Endothelial cell of umbilical vein (primary cell): ENCODE data around the gene DGKI.

Experiments used
- MYC ChIP-seq: IDR thresholded peaks from one replicate; pipeline ENCODE4 v1.6.1; 2011; ENCODE audit warnings: mild to moderate bottlenecking, low read depth, low read length
- TF ChIP-seq, protein P1 (sequence below), 2 donors: IDR thresholded peaks; 1 replicate in 1 of 2; 2 replicates in 1 of 2; pipeline ENCODE4 v1.5.1; 2011; ENCODE audit warnings: low read length in 2 of 2, mild to moderate bottlenecking in 2 of 2, moderate library complexity in 2 of 2, control low read depth in 1 of 2, inconsistent platforms in 1 of 2, low read depth in 1 of 2; ENCODE audit not compliant: insufficient read depth in 1 of 2; ENCODE audit errors: extremely low read depth in 1 of 2

DNA sequence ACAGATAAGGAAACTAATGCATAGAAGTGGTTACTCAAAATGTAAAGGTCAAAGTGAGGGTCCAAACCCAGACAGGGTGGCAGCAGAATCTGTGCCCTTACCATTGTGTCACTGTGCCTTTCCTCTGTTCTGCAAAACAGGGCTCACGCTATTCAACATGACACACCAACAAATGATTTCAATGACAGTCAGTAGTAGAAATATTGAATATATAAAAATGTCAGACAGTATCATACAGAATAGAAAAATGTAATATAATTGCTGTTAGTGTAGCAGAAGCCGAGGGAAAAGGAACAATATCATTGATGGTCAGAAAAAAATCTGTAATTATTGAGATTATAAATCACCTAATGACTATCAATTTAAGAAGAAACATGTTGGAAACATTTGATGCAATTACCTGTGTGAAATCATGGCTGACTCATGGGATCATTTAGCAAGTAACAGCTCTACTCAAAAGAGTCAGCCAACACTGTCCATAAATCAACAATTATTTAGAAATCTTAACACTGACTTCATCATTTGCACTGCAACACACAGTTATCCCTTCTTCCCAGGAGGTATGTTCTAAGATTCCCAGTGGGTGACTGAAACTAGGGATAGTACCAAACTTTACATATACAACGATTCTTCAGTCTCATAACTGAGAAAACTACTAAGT, 198.7 kb downstream of the DGKI start:
- TF ChIP-seq, protein P1, sequence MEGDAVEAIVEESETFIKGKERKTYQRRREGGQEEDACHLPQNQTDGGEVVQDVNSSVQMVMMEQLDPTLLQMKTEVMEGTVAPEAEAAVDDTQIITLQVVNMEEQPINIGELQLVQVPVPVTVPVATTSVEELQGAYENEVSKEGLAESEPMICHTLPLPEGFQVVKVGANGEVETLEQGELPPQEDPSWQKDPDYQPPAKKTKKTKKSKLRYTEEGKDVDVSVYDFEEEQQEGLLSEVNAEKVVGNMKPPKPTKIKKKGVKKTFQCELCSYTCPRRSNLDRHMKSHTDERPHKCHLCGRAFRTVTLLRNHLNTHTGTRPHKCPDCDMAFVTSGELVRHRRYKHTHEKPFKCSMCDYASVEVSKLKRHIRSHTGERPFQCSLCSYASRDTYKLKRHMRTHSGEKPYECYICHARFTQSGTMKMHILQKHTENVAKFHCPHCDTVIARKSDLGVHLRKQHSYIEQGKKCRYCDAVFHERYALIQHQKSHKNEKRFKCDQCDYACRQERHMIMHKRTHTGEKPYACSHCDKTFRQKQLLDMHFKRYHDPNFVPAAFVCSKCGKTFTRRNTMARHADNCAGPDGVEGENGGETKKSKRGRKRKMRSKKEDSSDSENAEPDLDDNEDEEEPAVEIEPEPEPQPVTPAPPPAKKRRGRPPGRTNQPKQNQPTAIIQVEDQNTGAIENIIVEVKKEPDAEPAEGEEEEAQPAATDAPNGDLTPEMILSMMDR (IDR thresholded peaks at IDR 0.05; ENCODE audit: extremely low read depth in 1 of 2, insufficient read depth in 1 of 2, low read depth in 1 of 2, low read length in 2 of 2) = no peak
- TF ChIP-seq MYC = no peak
